Lower leg skin (tissue), 3 donors: Measurements from ENCODE around the gene GRM8.

ENCODE experiments used
- CTCF ChIP-seq, 3 donors: fragments of 450-650 bp; IDR thresholded peaks; one replicate each; pipeline ENCODE4 v1.5.1; 2016; ENCODE audit warnings: antibody characterized with exemption in 3 of 3, mild to moderate bottlenecking in 3 of 3, moderate library complexity in 2 of 3
- POLR2A ChIP-seq, 2 donors: fragments of 450-650 bp; IDR thresholded peaks; one replicate each; pipeline ENCODE4 v1.6.1; 2016 to 2017; ENCODE audit warnings: antibody characterized with exemption in 2 of 2, mild to moderate bottlenecking in 1 of 2, moderate library complexity in 1 of 2

DNA sequence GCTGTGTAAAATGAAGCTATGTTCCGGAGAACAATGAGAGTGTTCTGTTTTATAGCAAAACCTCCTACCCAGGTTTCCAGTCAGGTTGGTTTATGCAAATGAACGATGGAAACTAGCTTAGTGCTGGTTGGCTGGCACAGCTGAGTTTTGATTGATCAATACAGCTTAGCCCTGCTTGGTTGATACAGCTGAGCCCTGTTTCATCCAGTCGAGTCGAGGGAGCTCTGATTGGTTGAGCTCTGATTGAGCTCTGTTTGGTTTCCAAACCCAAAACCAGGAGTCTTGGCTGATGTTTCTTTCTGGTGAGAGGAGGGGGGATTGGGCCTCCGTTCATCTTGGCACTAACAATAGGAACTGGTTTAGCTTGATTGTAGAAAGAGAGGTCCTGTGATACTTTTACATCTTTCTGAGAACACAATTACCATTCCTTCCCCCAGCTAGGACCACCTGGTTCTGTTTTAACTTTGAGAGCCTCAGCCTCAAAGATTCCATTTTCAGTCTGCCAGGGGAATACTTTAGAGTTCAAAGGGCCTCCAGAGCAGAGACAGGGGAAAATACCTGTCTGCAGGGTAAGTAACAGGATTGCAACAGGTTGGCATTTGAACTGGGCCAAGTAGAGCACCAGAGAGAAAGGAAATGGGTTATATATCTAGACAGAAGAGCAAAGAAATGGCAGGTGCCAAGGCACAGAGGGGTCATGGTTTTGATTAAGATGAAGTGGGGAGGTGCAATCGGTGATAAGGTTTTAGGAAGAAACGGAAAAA, 210.9 kb downstream of the GRM8 start:
- TF ChIP-seq CTCF (IDR thresholded peaks at IDR 0.05): no peak
- no peak for TF ChIP-seq POLR2A (IDR thresholded peaks at IDR 0.05)
